Iris pigment epithelial cell (primary cell): ENCODE measurements around the gene CCDC50.

Experiments
- DNase-seq: peaks from one replicate; pipeline ENCODE4 v3.0.0-alpha.2; 2011; ENCODE audit warnings: low read depth

CCDC50 gene

GRCh38 chr3:191328962-191329653 is at the start of gene CCDC50:
CCDC50 (plus strand) TSS chr3:191329394; CDS start chr3:191329675, 281 bp downstream.
- DNase-seq: peak; percentile 85

- no peak for DNase-seq
Measured at GRCh38 chr3:191280111-191280510, 49.1 kb upstream of the CCDC50 start.

DNA sequence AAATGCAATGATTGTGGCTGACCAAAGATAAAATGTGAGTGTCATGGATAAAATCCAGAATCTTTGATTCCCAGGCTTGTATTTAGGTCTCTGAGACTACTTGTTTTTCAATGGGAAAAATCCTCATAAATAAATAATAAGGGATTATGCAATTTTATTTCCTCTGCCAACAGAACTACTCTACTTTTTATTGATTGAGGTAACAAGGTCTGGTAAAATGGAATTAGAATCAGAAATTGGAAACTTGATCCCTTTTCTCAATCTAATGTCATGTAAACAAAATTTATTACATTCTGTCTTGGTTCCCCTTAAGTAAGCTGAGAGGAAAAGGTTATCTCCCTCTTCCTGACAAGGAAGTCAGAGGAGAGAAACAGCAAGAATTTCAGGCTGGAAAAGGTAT is 48.3 kb upstream of the CCDC50 start:
- DNase-seq: no peak

DNA sequence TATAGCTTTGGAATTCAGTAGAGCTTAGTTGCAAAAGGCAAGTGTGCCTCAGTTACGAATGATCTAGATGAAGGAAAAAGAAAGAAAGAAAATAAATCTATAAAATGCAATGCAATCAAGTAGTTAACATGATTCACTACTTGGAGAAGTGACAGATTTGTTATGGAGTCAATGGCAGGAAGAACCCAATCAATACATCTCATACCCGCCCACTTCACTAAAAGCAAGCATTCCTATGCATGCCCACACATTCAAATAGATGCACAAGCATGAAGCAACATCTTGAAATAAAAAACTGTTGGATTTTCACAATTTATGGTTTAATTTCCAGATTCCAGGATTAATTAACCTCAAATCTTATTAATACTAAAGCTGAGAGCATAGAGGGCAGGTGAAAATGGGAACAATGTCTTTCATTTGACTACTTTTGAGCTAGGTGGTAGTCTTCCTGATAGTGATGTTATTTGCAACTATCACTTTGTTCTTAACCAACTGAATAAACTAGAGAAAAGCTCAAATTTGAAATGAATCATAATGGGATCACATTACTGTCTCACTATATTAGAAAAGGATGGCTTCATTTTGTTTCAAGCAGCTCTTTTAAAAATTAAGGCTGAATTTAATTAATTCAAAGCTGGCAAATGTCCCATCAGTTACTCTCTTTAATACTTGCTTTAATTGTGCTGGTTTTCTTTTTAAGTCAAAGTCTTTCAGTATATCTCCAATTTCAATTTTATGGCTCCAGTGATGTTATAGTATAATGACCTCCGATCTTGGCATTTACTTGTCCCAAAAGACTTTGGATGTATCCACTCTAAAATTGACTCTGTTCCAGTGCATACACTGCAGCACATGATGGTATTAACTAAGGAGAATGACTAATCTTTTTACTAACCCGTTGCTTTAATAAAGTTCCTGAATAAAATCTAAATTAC is 46.7 kb upstream of the CCDC50 start:
- DNase-seq: peak; percentile 3

GRCh38 chr3:191283400-191283799 is 45.8 kb upstream of the CCDC50 start:
- DNase-seq: no peak

GRCh38 chr3:191290311-191291025 is 38.7 kb upstream of the CCDC50 start:
- DNase-seq: peak; percentile 47

- no peak for DNase-seq
Measured at GRCh38 chr3:191292243-191293015, 36.8 kb upstream of the CCDC50 start.

GRCh38 chr3:191294291-191294690 is 34.9 kb upstream of the CCDC50 start:
- DNase-seq: no peak

GRCh38 chr3:191296041-191296541 is 33.1 kb upstream of the CCDC50 start:
- no peak for DNase-seq

- no peak for DNase-seq
Measured at GRCh38 chr3:191298846-191299245, 30.3 kb upstream of the CCDC50 start.

GRCh38 chr3:191300422-191300821 is 28.8 kb upstream of the CCDC50 start:
- DNase-seq: no peak

DNA sequence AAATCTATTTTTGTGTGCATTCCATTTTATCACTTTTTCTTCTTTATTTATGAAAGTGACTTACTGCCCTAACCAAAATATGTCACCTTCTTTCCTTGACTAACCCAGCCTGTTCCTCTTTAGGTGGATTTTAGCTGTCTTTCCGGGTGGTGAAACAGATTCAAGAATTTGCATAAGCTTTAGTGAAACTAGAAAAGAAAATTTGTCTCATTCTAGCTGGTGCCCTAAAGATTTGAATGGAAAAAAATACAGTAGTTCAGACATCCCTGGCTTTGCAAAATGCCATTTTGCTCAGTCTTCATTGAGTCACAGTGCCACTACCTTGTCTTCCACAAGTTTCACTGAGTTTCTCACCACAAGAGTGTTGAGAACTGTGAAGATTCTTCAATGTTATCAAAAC is 28.2 kb upstream of the CCDC50 start:
- no peak for DNase-seq

DNA sequence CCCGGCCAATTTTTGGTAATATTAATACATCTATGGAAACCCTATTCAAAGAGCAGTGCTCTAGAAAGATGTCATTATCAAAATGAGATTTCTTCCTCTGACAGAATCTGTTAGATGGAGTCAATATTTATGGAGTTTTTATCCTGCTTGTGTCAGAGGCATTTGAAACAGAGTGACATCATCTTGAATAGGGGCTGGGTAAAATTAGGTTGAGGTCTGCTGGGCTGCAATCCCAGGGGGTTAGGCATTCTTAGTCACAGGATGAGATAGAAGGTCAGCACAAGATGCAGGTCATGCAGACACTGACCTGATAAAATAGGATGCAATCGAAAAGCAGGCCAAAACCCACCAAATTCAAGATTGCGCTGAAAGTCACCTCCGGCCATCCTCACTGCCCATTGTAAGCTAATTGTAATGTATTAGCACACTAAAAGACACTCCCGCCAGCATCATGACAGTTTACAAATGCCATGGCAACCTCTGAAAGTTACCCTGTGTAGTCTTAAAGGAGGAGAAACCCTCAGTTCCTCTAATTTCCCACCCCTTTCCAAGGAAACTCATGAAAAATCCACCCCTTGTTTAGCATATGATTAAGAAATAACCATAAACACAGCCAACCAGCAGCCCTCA is 27.3 kb upstream of the CCDC50 start:
- DNase-seq: no peak

DNA sequence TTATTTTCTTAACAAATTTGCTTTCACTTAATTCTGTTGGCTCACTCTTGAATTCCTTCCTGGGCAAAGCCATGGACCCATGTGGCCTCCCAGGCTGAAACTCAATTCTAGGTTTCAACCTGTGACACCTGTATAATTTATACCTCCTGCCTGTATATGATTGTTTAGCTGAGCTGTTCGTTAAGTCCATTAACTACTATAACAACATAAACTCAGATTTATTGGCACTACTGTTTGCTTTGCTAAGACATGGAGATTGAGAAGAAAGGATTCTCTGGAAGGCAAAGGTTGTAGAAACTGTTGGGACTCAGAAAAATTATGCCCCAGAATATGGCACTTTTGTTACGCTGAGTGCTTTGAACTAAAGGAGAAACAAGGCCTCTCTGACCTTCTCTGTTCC is 26.7 kb upstream of the CCDC50 start:
- DNase-seq: no peak

GRCh38 chr3:191303596-191303995 is 25.6 kb upstream of the CCDC50 start:
- no peak for DNase-seq

DNA sequence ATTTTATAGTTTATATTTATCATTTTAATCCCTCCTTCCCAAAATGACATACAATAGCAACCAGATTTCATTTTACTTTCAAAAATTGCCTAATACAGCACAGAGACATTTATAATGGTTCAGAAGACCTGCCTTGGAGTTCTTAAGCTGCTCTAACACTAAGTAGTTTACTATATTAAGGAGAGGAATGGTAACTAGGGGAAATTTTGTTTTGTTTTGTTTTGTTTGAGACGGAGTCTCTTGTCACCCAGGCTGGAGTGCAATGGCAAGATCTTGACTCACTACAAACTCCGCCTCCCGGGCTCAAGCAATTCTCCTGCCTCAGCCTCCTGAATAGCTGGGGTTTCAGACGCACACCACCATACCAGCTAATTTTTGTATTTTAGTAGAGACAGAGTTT is 22.8 kb upstream of the CCDC50 start:
- no peak for DNase-seq

- no peak for DNase-seq
Measured at GRCh38 chr3:191307341-191307740, 21.9 kb upstream of the CCDC50 start.

- no peak for DNase-seq
Measured at GRCh38 chr3:191313296-191313695, 15.9 kb upstream of the CCDC50 start.

DNA sequence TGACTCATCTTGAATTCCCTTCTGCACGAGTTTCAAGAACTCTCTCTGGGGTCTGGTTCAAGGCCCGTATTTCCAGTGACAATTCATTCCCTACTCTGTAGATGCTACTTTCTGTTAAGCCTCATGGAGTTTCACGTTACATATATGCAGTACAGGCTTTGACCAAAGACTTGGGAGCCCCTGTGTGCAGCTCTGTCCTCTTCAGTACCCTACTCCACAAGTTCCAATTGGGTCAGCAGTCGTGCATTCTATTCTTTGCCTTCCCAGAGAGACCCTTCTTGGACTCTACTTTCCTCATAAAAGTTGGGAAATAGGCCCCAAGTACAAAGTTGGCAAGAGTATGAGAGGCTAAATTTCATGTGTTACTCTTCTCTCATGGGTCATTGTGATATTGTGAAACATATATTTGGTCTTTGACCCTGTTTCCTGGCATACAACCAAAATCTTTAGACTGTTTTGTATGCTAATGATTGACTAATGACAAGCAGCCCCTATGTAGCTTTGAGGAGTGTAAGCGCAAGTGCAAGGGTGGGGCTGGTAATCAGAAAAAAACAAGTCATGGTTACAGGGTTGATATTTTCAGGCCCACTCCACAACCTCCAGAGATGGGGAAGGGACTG is 15.0 kb upstream of the CCDC50 start:
- DNase-seq: no peak

DNA sequence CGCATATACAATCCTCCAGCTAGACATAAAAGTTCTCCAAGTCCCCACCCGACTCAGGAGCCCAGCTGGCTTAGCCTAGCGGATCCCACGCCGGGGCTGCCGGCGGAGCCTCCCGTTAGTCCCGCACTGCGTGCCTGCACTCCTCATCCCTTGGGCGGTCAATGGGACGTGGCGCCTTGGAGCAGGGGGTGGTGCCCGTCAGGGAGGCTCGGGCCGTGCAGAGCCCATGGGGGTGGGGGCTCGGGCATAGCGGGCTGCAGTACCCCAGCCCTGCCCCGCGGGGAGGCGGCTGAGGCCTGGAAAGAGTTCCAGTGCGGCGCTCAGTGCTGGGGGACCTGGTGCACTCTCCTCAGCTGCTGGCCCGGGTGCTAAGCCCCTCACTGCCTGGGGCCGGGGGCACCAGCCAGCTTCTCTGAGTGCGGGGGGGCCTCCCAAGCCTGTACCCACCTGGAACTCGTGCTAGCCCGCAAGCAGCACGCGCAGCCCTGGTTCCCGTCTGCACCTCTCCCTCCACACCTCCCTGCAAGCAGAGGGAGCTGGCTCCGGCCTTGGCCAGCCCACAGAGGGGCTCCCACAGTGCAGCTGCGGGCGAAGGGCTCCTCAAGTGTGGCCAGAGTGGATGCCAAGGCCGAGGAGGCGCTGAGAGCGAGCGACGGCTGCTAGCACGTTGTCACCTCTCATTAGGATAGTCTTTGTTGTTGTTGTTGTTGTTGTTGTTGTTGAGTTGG is 12.2 kb upstream of the CCDC50 start:
- no peak for DNase-seq
